ENCODE results near the gene SEPHS2.

Gene SEPHS2

GRCh38 chr16:30429418-30429677 is 16.3 kb downstream of the SEPHS2 start:
- no peak for DNase-seq

GRCh38 chr16:30428055-30428454 is 17.6 kb downstream of the SEPHS2 start:
- DNase-seq, result no peak

GRCh38 chr16:30421010-30421409 is 24.7 kb downstream of the SEPHS2 start:
- DNase-seq, result no peak

- DNase-seq, result no peak
Measured at GRCh38 chr16:30418350-30419181, 27.1 kb downstream of the SEPHS2 start.

GRCh38 chr16:30417529-30418349 is 27.9 kb downstream of the SEPHS2 start:
- peak; percentile 85 for DNase-seq

- no peak for DNase-seq
Measured at GRCh38 chr16:30416624-30417528, 28.8 kb downstream of the SEPHS2 start.

GRCh38 chr16:30416047-30416603 is 29.5 kb downstream of the SEPHS2 start:
- no peak for DNase-seq

- DNase-seq, result no peak
Measured at GRCh38 chr16:30414159-30414558, 31.5 kb downstream of the SEPHS2 start.

GRCh38 chr16:30413112-30413806 is 32.4 kb downstream of the SEPHS2 start:
- no peak for DNase-seq

GRCh38 chr16:30409125-30410060 is 36.3 kb downstream of the SEPHS2 start:
- peak; percentile 85 for DNase-seq

- DNase-seq, result no peak
Measured at GRCh38 chr16:30407804-30408534, 37.7 kb downstream of the SEPHS2 start.

GRCh38 chr16:30407102-30407803 is 38.4 kb downstream of the SEPHS2 start, which contains the start of gene ZNF771:
Gene ZNF771 (plus strand): TSS chr16:30407606. CDS start chr16:30408054, 448 bp downstream.
- DNase-seq, result peak; percentile 86

- DNase-seq, result no peak
Measured at GRCh38 chr16:30406795-30407101, 38.9 kb downstream of the SEPHS2 start.

- DNase-seq, result no peak
Measured at GRCh38 chr16:30401768-30402425, 43.8 kb downstream of the SEPHS2 start.

GRCh38 chr16:30399435-30400186 is 46.1 kb downstream of the SEPHS2 start:
- DNase-seq, result no peak

- DNase-seq, result no peak
Measured at GRCh38 chr16:30398661-30399434, 46.8 kb downstream of the SEPHS2 start.

Measured in fibroblast of skin of back (primary cell).